Choroid plexus epithelial cell (primary cell): ENCODE results near the gene SNTG2.

Experiments used
- DNase-seq: peaks from one replicate; pipeline ENCODE4 v3.0.0-alpha.2; 2010; ENCODE audit warnings: low read depth
- H3K4me3 ChIP-seq: 2 replicates; pipeline ENCODE4 v1.5.1; 2011; ENCODE audit warnings: low read depth, mild to moderate bottlenecking, control low read depth, low read length, moderate library complexity
- TF ChIP-seq, protein P1 (sequence below): conservative IDR thresholded peaks from 2 replicates; pipeline ENCODE4 v1.5.1; 2011; ENCODE audit warnings: low read depth, mild to moderate bottlenecking, control low read depth, inconsistent platforms, low read length, moderate library complexity

Gene SNTG2

DNA sequence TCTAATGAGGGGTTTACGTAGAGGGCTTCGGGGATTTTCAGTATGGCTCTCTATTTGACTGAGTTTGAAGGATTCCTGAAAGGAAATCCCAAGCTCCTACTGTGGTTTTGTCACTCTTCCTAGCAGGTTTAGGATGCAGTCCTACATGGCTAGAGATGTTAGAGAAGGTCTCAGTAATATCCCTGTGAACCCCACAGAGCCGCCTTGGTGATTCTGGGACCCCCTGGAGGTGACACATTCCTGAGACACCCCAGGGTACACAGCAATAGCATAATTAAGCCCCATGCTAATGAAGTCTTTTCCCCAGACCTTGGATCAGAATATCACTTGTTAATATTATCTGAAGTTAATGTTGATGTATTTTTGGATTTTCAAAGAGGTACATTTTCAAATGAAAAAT lies 103.8 kb downstream of the SNTG2 start:
- H3K4me3 ChIP-seq: no peak overlapping the region
- no peak for DNase-seq
- TF ChIP-seq, protein P1, sequence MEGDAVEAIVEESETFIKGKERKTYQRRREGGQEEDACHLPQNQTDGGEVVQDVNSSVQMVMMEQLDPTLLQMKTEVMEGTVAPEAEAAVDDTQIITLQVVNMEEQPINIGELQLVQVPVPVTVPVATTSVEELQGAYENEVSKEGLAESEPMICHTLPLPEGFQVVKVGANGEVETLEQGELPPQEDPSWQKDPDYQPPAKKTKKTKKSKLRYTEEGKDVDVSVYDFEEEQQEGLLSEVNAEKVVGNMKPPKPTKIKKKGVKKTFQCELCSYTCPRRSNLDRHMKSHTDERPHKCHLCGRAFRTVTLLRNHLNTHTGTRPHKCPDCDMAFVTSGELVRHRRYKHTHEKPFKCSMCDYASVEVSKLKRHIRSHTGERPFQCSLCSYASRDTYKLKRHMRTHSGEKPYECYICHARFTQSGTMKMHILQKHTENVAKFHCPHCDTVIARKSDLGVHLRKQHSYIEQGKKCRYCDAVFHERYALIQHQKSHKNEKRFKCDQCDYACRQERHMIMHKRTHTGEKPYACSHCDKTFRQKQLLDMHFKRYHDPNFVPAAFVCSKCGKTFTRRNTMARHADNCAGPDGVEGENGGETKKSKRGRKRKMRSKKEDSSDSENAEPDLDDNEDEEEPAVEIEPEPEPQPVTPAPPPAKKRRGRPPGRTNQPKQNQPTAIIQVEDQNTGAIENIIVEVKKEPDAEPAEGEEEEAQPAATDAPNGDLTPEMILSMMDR: no peak

DNA sequence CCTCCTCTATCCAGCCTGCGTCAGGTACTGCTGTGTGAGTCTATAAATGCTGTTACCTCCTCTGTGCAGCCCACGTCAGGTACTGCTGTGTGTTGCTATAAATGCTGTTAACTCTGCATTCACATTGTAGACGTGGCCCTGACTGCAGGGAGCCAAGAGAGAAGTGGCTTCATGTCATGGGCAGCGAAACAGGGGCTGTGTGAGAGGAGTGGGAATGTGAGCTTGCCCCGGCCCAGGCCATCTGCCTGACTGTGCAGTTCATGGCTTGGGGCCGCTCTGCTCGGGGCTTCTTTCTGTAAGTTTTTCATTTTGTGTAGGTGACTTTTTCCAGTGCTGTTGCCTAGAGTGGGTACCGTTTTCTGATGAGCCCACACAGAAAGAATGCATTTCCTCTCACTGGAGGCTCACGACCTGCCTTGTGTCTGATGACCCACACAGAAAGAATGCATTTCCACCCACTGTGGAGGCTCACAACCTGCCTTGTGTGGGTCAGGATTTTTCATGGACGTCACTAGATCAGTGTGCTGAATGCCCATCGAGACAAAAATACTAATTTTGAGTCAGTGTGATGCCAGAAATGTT lies 104.5 kb downstream of the SNTG2 start:
- H3K4me3 ChIP-seq: no peak overlapping the region
- TF ChIP-seq, protein P1: no peak
- DNase-seq: peak; percentile 88

DNA sequence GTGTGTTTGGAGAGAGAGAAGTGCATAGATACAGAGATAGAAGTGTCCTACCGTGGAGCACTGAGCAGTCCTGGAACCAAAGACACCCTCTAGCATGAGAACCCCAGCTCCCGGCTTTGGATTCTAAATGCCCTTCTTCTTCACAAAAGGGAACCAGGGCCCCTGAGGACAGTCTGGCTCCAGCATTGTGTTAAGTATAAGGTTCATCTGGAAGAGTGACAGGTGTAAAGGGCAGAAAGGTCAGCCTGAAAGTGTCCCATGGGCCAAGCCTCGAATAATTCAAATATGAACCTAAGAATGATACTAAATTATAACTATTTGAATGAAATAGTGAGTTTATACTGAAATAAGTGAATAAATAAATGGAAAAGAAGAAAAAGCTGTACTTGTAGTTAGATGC lies 109.7 kb downstream of the SNTG2 start:
- no peak overlapping the region for H3K4me3 ChIP-seq
- DNase-seq: no peak
- TF ChIP-seq, protein P1: no peak

DNA sequence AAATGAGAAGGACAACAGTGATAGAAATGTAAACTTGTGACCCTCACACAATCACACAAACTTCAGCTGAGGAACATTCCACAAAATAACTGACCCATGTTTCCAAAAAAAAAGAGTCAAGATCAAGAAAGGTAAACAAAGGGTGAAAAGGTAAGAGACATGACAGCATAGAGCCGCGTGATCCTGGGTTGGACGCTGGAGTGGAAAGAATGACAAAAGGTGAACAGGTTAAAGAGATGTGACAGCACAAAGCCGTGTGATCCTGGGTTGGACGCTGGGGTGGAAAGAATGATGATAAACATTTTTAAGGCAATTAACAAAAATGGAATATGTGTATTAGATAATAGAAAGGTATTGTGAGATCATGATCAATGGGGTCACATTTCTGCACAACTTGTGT lies 110.3 kb downstream of the SNTG2 start:
- DNase-seq: no peak
- no peak overlapping the region for H3K4me3 ChIP-seq
- TF ChIP-seq, protein P1: no peak

DNA sequence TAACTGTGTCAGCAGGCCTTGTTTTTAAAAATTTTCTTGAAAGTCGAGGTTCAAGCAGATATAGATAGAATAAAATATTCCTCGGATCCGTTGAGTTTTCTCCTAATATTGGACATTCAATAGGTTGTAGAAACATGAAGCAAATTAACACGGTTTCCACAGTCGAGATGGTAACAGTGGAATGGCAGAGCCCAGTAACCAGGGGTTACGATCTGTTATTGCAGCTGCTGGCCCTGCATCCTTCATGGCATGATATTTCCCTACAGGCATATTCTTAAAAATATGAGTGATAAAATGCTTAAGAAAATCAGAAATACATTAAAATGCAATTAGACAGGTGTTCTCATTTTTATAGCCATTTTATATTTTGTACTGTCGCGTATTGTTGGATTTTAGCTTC lies 117.6 kb downstream of the SNTG2 start:
- TF ChIP-seq, protein P1: no peak
- H3K4me3 ChIP-seq: no peak overlapping the region
- no peak for DNase-seq

DNA sequence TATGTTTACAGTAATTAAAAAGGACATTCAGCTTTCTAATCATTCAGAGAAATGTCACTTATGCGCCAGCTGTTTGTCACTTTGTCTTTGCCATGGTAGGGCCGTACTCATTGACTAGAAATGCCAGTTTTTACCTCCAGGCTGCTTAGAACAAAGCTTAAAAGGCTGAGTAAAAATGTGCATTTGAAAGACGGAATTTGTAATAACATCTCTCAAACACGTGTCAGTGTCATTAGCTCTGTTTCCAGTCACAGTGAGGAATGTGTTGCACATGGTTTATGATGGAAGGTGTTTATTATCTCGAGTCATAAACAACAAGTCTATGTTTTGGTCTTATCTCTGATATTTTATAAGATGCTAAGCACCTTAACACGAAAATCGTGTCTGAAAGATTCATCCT lies 118.2 kb downstream of the SNTG2 start:
- DNase-seq: no peak
- TF ChIP-seq, protein P1: no peak
- H3K4me3 ChIP-seq: no peak overlapping the region

DNA sequence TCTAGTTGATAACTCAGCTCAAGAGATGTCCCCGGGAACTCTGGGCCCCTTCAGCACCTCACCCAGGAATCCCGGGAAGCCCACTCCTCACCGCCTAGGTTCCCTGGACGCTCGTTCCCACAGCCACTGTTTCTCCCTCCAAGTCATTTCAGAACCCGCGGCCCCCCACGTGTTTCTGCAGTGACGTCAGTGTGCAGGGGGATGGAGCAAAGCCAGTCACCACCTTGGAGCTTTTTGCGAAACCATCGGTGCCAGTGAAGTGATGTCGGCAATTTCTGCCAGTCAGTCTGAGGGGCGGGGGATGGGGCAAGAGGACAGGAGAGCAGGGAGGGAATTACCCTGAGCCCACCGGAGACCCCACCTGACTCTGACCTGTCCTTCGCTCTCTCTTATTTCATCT lies 119.2 kb downstream of the SNTG2 start:
- H3K4me3 ChIP-seq: no peak overlapping the region
- DNase-seq: no peak
- TF ChIP-seq, protein P1: no peak
